DND-41 (cell line): Measurements from ENCODE around the gene NAA16.

Source experiments
- ATAC-seq: fragments of 200-7000 bp; cut with Tn5 transposase; 3 replicates; pipeline ENCODE4 v1.9.1; 2021; ENCODE audit warnings: low read depth; ENCODE audit not compliant: insufficient read depth
- DNase-seq: peaks from one replicate; pipeline ENCODE4 v3.0.0-alpha.2; 2020
- H2AFZ ChIP-seq: 2 replicates; pipeline ENCODE4 v1.6.0; 2012; ENCODE audit warnings: low read depth, low read length
- H3K27ac ChIP-seq: 2 replicates; pipeline ENCODE4 v1.5.1; 2012; ENCODE audit warnings: low read length, inconsistent platforms
- H3K27me3 ChIP-seq: fragments of 200-600 bp; sonication (generic); 2 replicates; pipeline ENCODE4 v1.6.0; 2012; ENCODE audit warnings: low read length, mild to moderate bottlenecking, inconsistent platforms; ENCODE audit not compliant: insufficient read depth, poor library complexity
- H3K36me3 ChIP-seq: 2 replicates; pipeline ENCODE4 v1.5.1; 2012; ENCODE audit warnings: low read length, inconsistent platforms; ENCODE audit not compliant: insufficient read depth
- H3K4me1 ChIP-seq: 2 replicates; pipeline ENCODE4 v1.5.1; 2012; ENCODE audit warnings: mild to moderate bottlenecking, low read length; ENCODE audit not compliant: insufficient read depth
- H3K4me2 ChIP-seq: 2 replicates; pipeline ENCODE4 v1.6.0; 2012; ENCODE audit warnings: mild to moderate bottlenecking, moderate library complexity, low read length, inconsistent platforms; ENCODE audit not compliant: insufficient read depth
- H3K4me3 ChIP-seq, 2 experiments: fragments of 200-600 bp in 1 of 2; shearing (Covaris generic) in 1 of 2; 2 replicates each; pipeline ENCODE4 v1.5.1; 2012 to 2016; ENCODE audit warnings: inconsistent platforms in 2 of 2, low read length in 2 of 2, mild to moderate bottlenecking in 2 of 2, low read depth in 1 of 2, moderate library complexity in 1 of 2
- H3K79me2 ChIP-seq: 2 replicates; pipeline ENCODE4 v1.6.0; 2012; ENCODE audit warnings: low read length, inconsistent platforms; ENCODE audit not compliant: insufficient read depth
- H3K9ac ChIP-seq: 2 replicates; pipeline ENCODE4 v1.6.0; 2012; ENCODE audit warnings: low read depth, mild to moderate bottlenecking, inconsistent platforms, low read length, moderate library complexity
- H3K9me3 ChIP-seq: 2 replicates; pipeline ENCODE4 v1.5.1; 2012; ENCODE audit warnings: low read length, moderate library complexity, mild to moderate bottlenecking, inconsistent platforms; ENCODE audit not compliant: insufficient read depth, severe bottlenecking
- H4K20me1 ChIP-seq: 2 replicates; pipeline ENCODE4 v1.6.0; 2012; ENCODE audit warnings: low read length; ENCODE audit not compliant: insufficient read depth
- EZH2 ChIP-seq: IDR thresholded peaks from 3 replicates; pipeline ENCODE4 v1.6.1; 2012; ENCODE audit warnings: borderline replicate concordance, low read depth, mild to moderate bottlenecking, moderate library complexity, low read length, inconsistent platforms; ENCODE audit not compliant: severe bottlenecking
- TF ChIP-seq, protein P1 (sequence below): IDR thresholded peaks from 2 replicates; pipeline ENCODE4 v1.5.1; 2012; ENCODE audit warnings: borderline replicate concordance, low read length, moderate library complexity, mild to moderate bottlenecking; ENCODE audit not compliant: poor library complexity, severe bottlenecking; ENCODE audit errors: extremely low read depth

Gene NAA16

GRCh38 chr13:41356786-41357185 lies 45.7 kb downstream of the NAA16 start:
- H3K79me2 ChIP-seq = peaks cover 18% of the 10 kb centered on the region
- H4K20me1 ChIP-seq = peaks cover 5% of the 10 kb centered on the region
- no peaks in the 10 kb centered on the region for H3K9me3 ChIP-seq
- TF ChIP-seq EZH2 = no peak
- TF ChIP-seq, protein P1, sequence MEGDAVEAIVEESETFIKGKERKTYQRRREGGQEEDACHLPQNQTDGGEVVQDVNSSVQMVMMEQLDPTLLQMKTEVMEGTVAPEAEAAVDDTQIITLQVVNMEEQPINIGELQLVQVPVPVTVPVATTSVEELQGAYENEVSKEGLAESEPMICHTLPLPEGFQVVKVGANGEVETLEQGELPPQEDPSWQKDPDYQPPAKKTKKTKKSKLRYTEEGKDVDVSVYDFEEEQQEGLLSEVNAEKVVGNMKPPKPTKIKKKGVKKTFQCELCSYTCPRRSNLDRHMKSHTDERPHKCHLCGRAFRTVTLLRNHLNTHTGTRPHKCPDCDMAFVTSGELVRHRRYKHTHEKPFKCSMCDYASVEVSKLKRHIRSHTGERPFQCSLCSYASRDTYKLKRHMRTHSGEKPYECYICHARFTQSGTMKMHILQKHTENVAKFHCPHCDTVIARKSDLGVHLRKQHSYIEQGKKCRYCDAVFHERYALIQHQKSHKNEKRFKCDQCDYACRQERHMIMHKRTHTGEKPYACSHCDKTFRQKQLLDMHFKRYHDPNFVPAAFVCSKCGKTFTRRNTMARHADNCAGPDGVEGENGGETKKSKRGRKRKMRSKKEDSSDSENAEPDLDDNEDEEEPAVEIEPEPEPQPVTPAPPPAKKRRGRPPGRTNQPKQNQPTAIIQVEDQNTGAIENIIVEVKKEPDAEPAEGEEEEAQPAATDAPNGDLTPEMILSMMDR = no peak
- H3K27ac ChIP-seq = peak overlapping the region; percentile 7; the same call in 1 of the 2 replicates
- no peak for DNase-seq
- no peaks in the 10 kb centered on the region for H3K27me3 ChIP-seq
- peak; percentile 69 for ATAC-seq
- no peak overlapping the region for H2AFZ ChIP-seq
- H3K4me2 ChIP-seq = no peak overlapping the region
- peaks cover 12% of the 10 kb centered on the region for H3K4me1 ChIP-seq
- no peak overlapping the region for H3K9ac ChIP-seq
- H3K4me3 ChIP-seq = no peak overlapping the region
- peaks cover 74% of the 10 kb centered on the region for H3K36me3 ChIP-seq

- DNase-seq (no peak), ATAC-seq (no peak)
- no peak overlapping the region for H3K4me3 ChIP-seq
- H3K4me2 ChIP-seq = no peak overlapping the region
- TF ChIP-seq EZH2 = no peak
- TF ChIP-seq, protein P1 = no peak
- H3K79me2 ChIP-seq = peaks cover 4% of the 10 kb centered on the region; the same call in 1 of the 2 replicates
- peaks cover 90% of the 10 kb centered on the region for H3K36me3 ChIP-seq
- H3K4me1 ChIP-seq = peaks cover 6% of the 10 kb centered on the region
- H3K9ac ChIP-seq = no peak overlapping the region
- H3K27me3 ChIP-seq = no peaks in the 10 kb centered on the region
- no peak overlapping the region for H2AFZ ChIP-seq
- H3K27ac ChIP-seq = no peak overlapping the region
- H4K20me1 ChIP-seq = no peaks in the 10 kb centered on the region
- no peaks in the 10 kb centered on the region for H3K9me3 ChIP-seq
Observed at GRCh38 chr13:41361491-41361890, 50.4 kb downstream of the NAA16 start.

GRCh38 chr13:41364043-41364442 lies 53.0 kb downstream of the NAA16 start:
- no peak for TF ChIP-seq EZH2
- TF ChIP-seq, protein P1 = no peak
- Histone ChIP-seq H3K27ac (no peak overlapping the region), H4K20me1 (no peaks in the 10 kb centered on the region), H3K4me1 (no peaks in the 10 kb centered on the region), H3K9ac (no peak overlapping the region), H3K4me2 (no peak overlapping the region), H3K4me3 (no peak overlapping the region), H3K79me2 (no peaks in the 10 kb centered on the region), H3K27me3 (no peaks in the 10 kb centered on the region), H3K36me3 (peaks cover 89% of the 10 kb centered on the region), H2AFZ (no peak overlapping the region), H3K9me3 (no peaks in the 10 kb centered on the region)
- DNase-seq = no peak
- no peak for ATAC-seq

- Histone ChIP-seq H3K36me3 (peaks cover 89% of the 10 kb centered on the region), H3K4me1 (no peaks in the 10 kb centered on the region), H3K27ac (no peak overlapping the region), H3K27me3 (no peaks in the 10 kb centered on the region), H3K4me2 (no peak overlapping the region), H3K9me3 (no peaks in the 10 kb centered on the region), H2AFZ (no peak overlapping the region), H3K4me3 (no peak overlapping the region), H4K20me1 (peaks cover 2% of the 10 kb centered on the region; the same call in 1 of the 2 replicates), H3K79me2 (no peaks in the 10 kb centered on the region), H3K9ac (no peak overlapping the region)
- TF ChIP-seq, protein P1 = no peak
- no peak for TF ChIP-seq EZH2
- DNase-seq = no peak
- ATAC-seq = no peak
Observed at GRCh38 chr13:41365631-41366030, 54.6 kb downstream of the NAA16 start.
